ENCODE measurements around the gene PLCL2.

PLCL2 gene

GRCh38 chr3:16884748-16885592, at the start of gene PLCL2:
PLCL2 (plus strand) TSS chr3:16884955; CDS start chr3:16885040, 85 bp downstream.
- DNase-seq (ENCODE audit: low spot score) = peak; percentile 39

GRCh38 chr3:16836505-16837237, 48.1 kb upstream of the PLCL2 start:
- DNase-seq (ENCODE audit: low spot score) = no peak

GRCh38 chr3:16837602-16838001, 47.2 kb upstream of the PLCL2 start:
- no peak for DNase-seq (ENCODE audit: low spot score)

- DNase-seq (ENCODE audit: low spot score) = no peak
These were observed 46.2 kb upstream of the PLCL2 start for GRCh38 chr3:16838561-16838960.

- no peak for DNase-seq (ENCODE audit: low spot score)
These were observed 45.3 kb upstream of the PLCL2 start for GRCh38 chr3:16839271-16840100.

- DNase-seq (ENCODE audit: low spot score) = no peak
These were observed 44.7 kb upstream of the PLCL2 start for GRCh38 chr3:16840101-16840424.

- no peak for DNase-seq (ENCODE audit: low spot score)
These were observed 43.6 kb upstream of the PLCL2 start for GRCh38 chr3:16841041-16841753.

GRCh38 chr3:16841904-16842271, 42.9 kb upstream of the PLCL2 start:
- DNase-seq (ENCODE audit: low spot score) = no peak

GRCh38 chr3:16842272-16843270, 42.2 kb upstream of the PLCL2 start:
- DNase-seq (ENCODE audit: low spot score) = no peak

GRCh38 chr3:16844222-16844621, 40.5 kb upstream of the PLCL2 start:
- DNase-seq (ENCODE audit: low spot score) = no peak

GRCh38 chr3:16844791-16845190, 40.0 kb upstream of the PLCL2 start:
- no peak for DNase-seq (ENCODE audit: low spot score)

GRCh38 chr3:16846373-16847080, 38.2 kb upstream of the PLCL2 start:
- no peak for DNase-seq (ENCODE audit: low spot score)

- no peak for DNase-seq (ENCODE audit: low spot score)
These were observed 36.7 kb upstream of the PLCL2 start for GRCh38 chr3:16848007-16848406.

GRCh38 chr3:16849229-16849628, 35.5 kb upstream of the PLCL2 start:
- DNase-seq (ENCODE audit: low spot score) = peak; percentile 3

- DNase-seq (ENCODE audit: low spot score) = no peak
These were observed 35.0 kb upstream of the PLCL2 start for GRCh38 chr3:16849795-16850194.

- DNase-seq (ENCODE audit: low spot score) = no peak
These were observed 29.3 kb upstream of the PLCL2 start for GRCh38 chr3:16855497-16855896.

GRCh38 chr3:16860234-16860633, 24.5 kb upstream of the PLCL2 start:
- no peak for DNase-seq (ENCODE audit: low spot score)

GRCh38 chr3:16861432-16861831, 23.3 kb upstream of the PLCL2 start:
- DNase-seq (ENCODE audit: low spot score) = no peak

- DNase-seq (ENCODE audit: low spot score) = no peak
These were observed 20.0 kb upstream of the PLCL2 start for GRCh38 chr3:16864610-16865313.
